Stimulated activated naive CD8-positive, alpha-beta T cell treated with anti-CD3 and anti-CD28 coated beads, Interleukin-15, amount 100 ng/mL, for 72 hours (primary cell): ENCODE data around the gene PTGDR2.

Experiments
- ATAC-seq: fragments of 150-1000 bp; cut with Tn5 transposase; 2 replicates; pipeline ENCODE4 v1.10.0; 2021; ENCODE audit warnings: mild to moderate bottlenecking, moderate library complexity
- DNase-seq, 2 donors: peaks; one replicate each; pipeline ENCODE4 v3.0.0; 2021 to 2022
- H3K27ac Mint-ChIP-seq, 2 donors: one replicate each; pipeline ENCODE4 v1.8.0; 2022; ENCODE audit warnings: mild to moderate bottlenecking in 2 of 2, mixed read lengths in 2 of 2, moderate library complexity in 2 of 2
- H3K27me3 Mint-ChIP-seq: one replicate; pipeline ENCODE4 v1.8.0; 2022; ENCODE audit warnings: mixed read lengths
- H3K4me1 Mint-ChIP-seq: one replicate; pipeline ENCODE4 v1.8.0; 2022; ENCODE audit warnings: mild to moderate bottlenecking, mixed read lengths
- H3K4me3 Mint-ChIP-seq, 2 donors: one replicate each; pipeline ENCODE4 v1.8.0; 2022; ENCODE audit warnings: mild to moderate bottlenecking in 2 of 2, mixed read lengths in 2 of 2, moderate library complexity in 1 of 2
- H3K9me3 Mint-ChIP-seq, 2 donors: one replicate each; pipeline ENCODE4 v1.8.0; 2022; ENCODE audit warnings: mixed read lengths in 2 of 2

Gene PTGDR2

DNA sequence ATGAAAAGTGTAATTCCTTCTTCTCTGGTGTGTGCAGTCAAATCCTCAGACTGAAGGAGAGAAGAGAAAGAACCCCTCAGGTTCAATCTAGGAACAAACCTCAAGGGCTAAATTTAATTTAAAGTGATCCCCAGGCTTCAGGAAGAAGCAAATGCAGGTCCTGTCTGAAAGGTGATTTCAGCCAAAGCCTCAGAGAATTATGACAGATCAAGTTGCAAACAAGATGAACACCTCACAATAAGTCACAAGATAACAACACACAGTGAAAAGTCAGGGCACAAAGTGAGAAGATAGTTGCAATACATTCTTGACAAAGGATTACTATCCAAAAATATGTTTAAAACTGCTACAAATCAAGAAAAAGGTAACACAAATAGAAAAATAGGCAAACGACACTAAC, 23.4 kb upstream of the PTGDR2 start:
- no peaks in the 10 kb centered on the region for H3K4me1 Mint-ChIP-seq
- H3K27me3 Mint-ChIP-seq: no peaks in the 10 kb centered on the region
- ATAC-seq (no peak), DNase-seq (no peak)
- no peak overlapping the region for H3K4me3 Mint-ChIP-seq
- H3K27ac Mint-ChIP-seq: no peak overlapping the region
- H3K9me3 Mint-ChIP-seq: no peaks in the 10 kb centered on the region

GRCh38 chr11:60878245-60879101, 22.7 kb upstream of the PTGDR2 start:
- Mint-ChIP-seq H3K27ac (no peak overlapping the region), H3K4me1 (peaks cover under 1% of the 10 kb centered on the region), H3K4me3 (no peak overlapping the region)

DNA sequence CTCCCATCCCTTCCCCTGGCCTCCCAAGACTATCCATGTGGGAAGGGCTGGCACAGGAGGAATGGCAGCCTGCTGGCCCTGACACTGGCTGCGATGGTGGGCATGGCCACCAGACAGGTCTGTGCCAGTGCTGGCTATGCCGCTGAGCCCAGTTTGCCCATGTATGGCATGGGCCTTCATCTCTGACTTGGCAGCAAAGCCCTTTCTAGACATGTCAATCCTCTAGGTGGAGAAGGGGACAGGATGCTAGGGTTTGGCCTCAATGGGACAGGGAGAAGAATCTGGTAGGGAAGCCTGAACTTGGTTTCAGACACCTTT, 20.4 kb upstream of the PTGDR2 start:
- no peak overlapping the region for H3K4me3 Mint-ChIP-seq
- ATAC-seq (no peak), DNase-seq (no peak)
- H3K9me3 Mint-ChIP-seq: no peaks in the 10 kb centered on the region
- H3K27ac Mint-ChIP-seq: no peak overlapping the region
- H3K27me3 Mint-ChIP-seq: no peaks in the 10 kb centered on the region
- H3K4me1 Mint-ChIP-seq: peaks cover 24% of the 10 kb centered on the region

More at GRCh38 chr11:60878245-60879101, 22.7 kb upstream of the PTGDR2 start:
- ATAC-seq (no peak), DNase-seq (no peak)
- Mint-ChIP-seq H3K27me3 (no peaks in the 10 kb centered on the region), H3K9me3 (no peaks in the 10 kb centered on the region)

- ATAC-seq (no peak), DNase-seq (no peak)
- H3K27ac Mint-ChIP-seq: no peak overlapping the region
- no peak overlapping the region for H3K4me3 Mint-ChIP-seq
- no peaks in the 10 kb centered on the region for H3K9me3 Mint-ChIP-seq
- H3K4me1 Mint-ChIP-seq: peaks cover 29% of the 10 kb centered on the region
- no peaks in the 10 kb centered on the region for H3K27me3 Mint-ChIP-seq
These were observed 19.8 kb upstream of the PTGDR2 start for GRCh38 chr11:60875366-60876167.

GRCh38 chr11:60874421-60875365, 18.9 kb upstream of the PTGDR2 start:
- no peak overlapping the region for H3K4me3 Mint-ChIP-seq
- H3K9me3 Mint-ChIP-seq: no peaks in the 10 kb centered on the region
- DNase-seq (no peak), ATAC-seq (no peak)
- peaks cover 34% of the 10 kb centered on the region for H3K4me1 Mint-ChIP-seq
- H3K27me3 Mint-ChIP-seq: no peaks in the 10 kb centered on the region
- H3K27ac Mint-ChIP-seq: no peak overlapping the region

GRCh38 chr11:60873533-60873932, 17.8 kb upstream of the PTGDR2 start:
- Mint-ChIP-seq H3K4me1 (peaks cover 40% of the 10 kb centered on the region), H3K27me3 (no peaks in the 10 kb centered on the region), H3K9me3 (no peaks in the 10 kb centered on the region), H3K4me3 (no peak overlapping the region), H3K27ac (peak overlapping the region in 1 of 2 donors; percentile 29)
- no peak for DNase-seq
- no peak for ATAC-seq

GRCh38 chr11:60872961-60873524, 17.3 kb upstream of the PTGDR2 start:
- Mint-ChIP-seq H3K4me1 (peaks cover 41% of the 10 kb centered on the region), H3K4me3 (no peak overlapping the region), H3K27me3 (no peaks in the 10 kb centered on the region), H3K27ac (peak overlapping the region in 1 of 2 donors; percentile 88), H3K9me3 (no peaks in the 10 kb centered on the region)
- DNase-seq (no peak), ATAC-seq (no peak)

DNA sequence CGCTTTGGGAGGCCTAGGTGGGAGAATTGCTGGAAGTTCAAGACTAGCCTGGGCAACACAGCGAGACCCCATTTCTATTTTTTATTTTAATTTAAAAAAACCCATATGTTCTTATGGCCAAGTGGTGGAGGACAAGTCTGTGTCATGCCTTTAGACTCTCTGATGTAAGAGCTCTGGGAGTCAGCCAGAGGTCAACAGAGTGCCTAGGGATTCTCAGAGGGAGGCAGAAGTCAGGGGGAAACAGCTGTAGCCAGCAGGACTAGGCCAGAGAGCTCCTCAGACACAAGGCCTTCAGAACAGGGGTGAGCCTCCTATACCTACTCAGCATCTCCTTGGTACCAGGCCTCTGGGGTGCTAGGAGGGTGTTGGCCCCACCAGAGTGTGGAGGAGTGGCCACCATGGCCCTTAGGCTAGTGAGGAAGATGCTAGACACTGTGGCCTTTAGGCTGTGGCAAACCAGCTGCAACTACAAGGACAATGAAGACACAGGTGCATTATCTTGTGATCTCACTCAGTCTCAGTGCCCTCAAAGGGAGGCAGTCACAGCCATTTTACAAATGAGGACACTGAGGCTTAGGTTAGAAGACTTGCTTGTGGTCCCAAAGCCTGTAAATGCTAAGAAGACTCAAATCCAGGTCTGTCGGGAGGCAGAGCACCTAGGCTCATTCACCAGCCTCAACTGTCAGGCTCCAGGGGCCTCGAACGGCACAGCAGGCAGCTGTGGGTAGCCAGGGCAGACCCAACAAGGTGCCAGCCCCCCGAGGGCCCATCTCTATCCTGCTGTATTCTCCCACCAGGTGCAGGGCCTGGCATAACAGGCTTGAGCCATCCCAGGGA, 16.6 kb upstream of the PTGDR2 start:
- ATAC-seq (no peak), DNase-seq (no peak)
- peaks cover 41% of the 10 kb centered on the region for H3K4me1 Mint-ChIP-seq
- no peaks in the 10 kb centered on the region for H3K27me3 Mint-ChIP-seq
- H3K4me3 Mint-ChIP-seq: no peak overlapping the region
- no peaks in the 10 kb centered on the region for H3K9me3 Mint-ChIP-seq
- H3K27ac Mint-ChIP-seq: peak overlapping the region in 1 of 2 donors; percentile 54

- H3K4me1 Mint-ChIP-seq: peaks cover 41% of the 10 kb centered on the region
- ATAC-seq: peak; percentile 57
- peak overlapping the region in 1 of 2 donors; percentile 15 for H3K4me3 Mint-ChIP-seq
- no peaks in the 10 kb centered on the region for H3K9me3 Mint-ChIP-seq
- H3K27me3 Mint-ChIP-seq: no peaks in the 10 kb centered on the region
- DNase-seq: no peak
- H3K27ac Mint-ChIP-seq: peak overlapping the region in 1 of 2 donors; percentile 89
These were observed 15.8 kb upstream of the PTGDR2 start for GRCh38 chr11:60871378-60872061.

DNA sequence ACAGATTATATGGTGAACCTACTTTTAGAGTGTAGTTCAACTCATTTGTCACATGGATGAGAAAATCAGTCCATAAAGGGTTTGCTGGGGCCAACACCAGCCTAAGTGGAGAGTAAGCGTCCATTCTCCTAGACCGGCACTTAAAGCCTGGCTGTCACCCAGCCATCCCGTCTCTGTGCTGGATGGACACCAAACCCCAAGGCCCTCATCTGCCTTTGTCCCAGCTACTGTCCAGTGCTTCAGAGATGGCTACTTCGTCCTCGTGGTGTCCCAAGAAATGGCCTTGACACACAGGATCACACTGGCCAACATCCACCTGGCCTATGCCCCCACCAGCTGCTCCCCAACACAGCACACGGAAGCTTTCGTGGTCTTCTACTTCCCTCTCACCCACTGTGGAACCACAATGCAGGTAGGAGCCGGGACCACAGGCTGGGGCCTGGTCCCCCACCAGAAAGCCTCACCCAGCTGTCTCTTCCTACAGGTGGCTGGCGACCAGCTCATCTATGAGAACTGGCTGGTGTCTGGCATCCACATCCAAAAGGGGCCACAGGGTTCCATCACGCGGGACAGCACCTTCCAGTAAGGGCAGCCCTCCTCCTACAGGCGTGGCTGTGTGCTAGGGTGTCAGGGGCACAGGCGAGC, 15.1 kb upstream of the PTGDR2 start:
- Mint-ChIP-seq H3K4me1 (peaks cover 41% of the 10 kb centered on the region), H3K4me3 (peak overlapping the region in 1 of 2 donors; percentile 15), H3K27ac (no peak overlapping the region), H3K27me3 (no peaks in the 10 kb centered on the region), H3K9me3 (no peaks in the 10 kb centered on the region)
- peak; percentile 22 for ATAC-seq
- DNase-seq: no peak

DNA sequence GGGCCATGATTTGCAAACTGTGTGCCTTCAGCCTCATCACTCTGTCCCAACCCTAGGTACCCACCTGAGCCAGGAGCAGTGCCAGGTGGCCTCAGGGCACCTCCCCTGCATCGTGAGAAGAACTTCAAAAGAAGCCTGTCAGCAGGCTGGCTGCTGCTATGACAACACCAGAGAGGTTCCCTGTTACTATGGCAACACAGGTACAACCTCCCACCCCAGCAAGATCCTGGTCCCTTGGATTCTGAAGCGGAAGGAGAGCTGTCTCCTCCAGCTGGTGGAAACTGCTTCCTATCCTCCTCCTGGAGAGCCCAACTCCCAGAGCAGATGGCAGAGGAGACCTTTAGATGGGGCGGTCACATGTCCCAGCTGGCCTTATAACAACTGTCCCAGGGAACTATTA, 14.5 kb upstream of the PTGDR2 start:
- Mint-ChIP-seq H3K4me1 (peaks cover 41% of the 10 kb centered on the region), H3K27ac (no peak overlapping the region), H3K27me3 (no peaks in the 10 kb centered on the region), H3K4me3 (no peak overlapping the region), H3K9me3 (no peaks in the 10 kb centered on the region)
- ATAC-seq: no peak
- no peak for DNase-seq

DNA sequence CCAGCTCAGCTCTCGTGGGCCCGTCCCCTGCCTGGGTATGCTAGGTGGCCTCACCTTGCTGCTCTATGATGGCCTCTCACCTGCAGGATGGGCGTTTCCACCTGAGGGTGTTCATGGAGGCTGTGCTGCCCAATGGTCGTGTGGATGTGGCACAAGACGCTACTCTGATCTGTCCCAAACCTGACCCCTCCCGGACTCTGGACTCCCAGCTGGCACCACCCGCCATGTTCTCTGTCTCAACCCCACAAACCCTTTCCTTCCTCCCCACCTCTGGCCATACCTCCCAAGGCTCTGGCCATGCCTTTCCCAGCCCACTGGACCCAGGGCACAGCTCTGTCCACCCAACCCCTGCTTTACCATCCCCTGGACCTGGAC, 13.7 kb upstream of the PTGDR2 start:
- H3K27me3 Mint-ChIP-seq: no peaks in the 10 kb centered on the region
- ATAC-seq (no peak), DNase-seq (no peak)
- peak overlapping the region in 1 of 2 donors; percentile 5 for H3K27ac Mint-ChIP-seq
- no peak overlapping the region for H3K4me3 Mint-ChIP-seq
- peaks cover 41% of the 10 kb centered on the region for H3K4me1 Mint-ChIP-seq
- no peaks in the 10 kb centered on the region for H3K9me3 Mint-ChIP-seq

GRCh38 chr11:60868682-60869450, 13.1 kb upstream of the PTGDR2 start:
- peak overlapping the region in 1 of 2 donors; percentile 68 for H3K27ac Mint-ChIP-seq
- DNase-seq: no peak
- no peak overlapping the region for H3K4me3 Mint-ChIP-seq
- H3K27me3 Mint-ChIP-seq: no peaks in the 10 kb centered on the region
- H3K9me3 Mint-ChIP-seq: no peaks in the 10 kb centered on the region
- peaks cover 41% of the 10 kb centered on the region for H3K4me1 Mint-ChIP-seq
- no peak for ATAC-seq
